Urothelium cell line (cell line): Measurements from ENCODE around the gene INA.
"Not testable (repeated sequence)": the region's sequence is repeated elsewhere in the genome, so short reads cannot be mapped to it uniquely, and the experiment has no call there.

Source experiments
- DNase-seq: peaks from one replicate; pipeline ENCODE4 v3.0.0; 2011; ENCODE audit warnings: low spot score, mixed read lengths
- FAIRE-seq: peaks from 2 replicates; lab custom pipeline; 2011; peaks lifted over from hg19 to GRCh38; lab: Jason Lieb, UNC

INA gene

GRCh38 chr10:103276896-103277712 lies at the start of gene INA:
Gene INA, plus strand, starts transcription at chr10:103277138. Its CDS starts 74 bp downstream, at chr10:103277212.
- no peak for FAIRE-seq
- no peak for DNase-seq

GRCh38 chr10:103227416-103227815 lies 49.5 kb upstream of the INA start:
- FAIRE-seq (no peak), DNase-seq (no peak)

DNA sequence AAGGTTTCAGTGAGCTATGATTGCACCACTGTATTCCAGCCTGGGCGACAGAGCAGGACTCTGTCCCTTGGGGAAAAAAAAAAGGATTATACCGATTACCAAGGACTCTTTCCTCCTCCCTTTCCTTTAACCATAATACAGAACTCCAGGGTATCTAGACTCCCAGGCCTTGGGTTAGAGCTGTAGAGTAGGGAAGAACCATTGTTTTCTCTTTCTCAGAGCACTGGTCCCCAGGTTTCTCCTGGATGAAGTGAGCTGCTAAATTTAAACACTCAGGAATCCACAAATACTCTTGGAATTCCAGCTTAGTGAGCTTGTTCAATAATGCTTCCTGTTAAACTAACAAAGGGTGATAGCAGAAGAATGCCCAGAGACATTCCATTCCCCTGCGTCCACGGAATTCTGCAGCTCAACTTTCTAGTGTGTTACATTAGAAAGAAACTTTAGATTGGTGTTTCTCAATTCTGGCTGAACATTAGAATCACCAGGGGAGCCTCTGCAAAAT lies 45.8 kb upstream of the INA start:
- DNase-seq, result peak; percentile 77
- FAIRE-seq, result no peak

DNA sequence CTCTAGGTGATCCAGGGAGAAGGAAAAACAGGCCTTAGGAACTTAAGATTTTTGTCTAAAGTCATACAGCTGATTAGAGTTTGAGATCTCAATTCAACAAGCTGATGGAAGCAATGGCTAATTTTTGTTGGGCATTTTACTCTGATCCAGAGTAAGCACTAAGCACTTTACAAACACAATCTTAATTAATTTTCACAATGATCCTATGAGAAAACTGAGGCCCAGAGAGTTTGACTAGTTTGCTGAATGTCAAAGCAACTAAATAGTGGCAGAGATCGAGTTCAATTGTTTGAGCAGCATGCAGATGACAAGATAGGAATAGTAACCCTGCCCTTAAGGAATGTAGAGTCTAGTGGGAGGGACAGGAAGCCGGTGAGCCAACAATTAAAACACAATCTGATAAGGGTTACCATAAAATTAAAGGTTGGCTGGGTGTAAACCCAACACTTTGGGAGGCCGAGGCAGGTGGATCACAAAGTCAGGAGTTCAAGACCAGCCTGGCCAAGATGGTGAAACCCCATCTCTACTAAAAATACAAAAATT lies 44.7 kb upstream of the INA start:
- DNase-seq (no peak), FAIRE-seq (no peak)

DNA sequence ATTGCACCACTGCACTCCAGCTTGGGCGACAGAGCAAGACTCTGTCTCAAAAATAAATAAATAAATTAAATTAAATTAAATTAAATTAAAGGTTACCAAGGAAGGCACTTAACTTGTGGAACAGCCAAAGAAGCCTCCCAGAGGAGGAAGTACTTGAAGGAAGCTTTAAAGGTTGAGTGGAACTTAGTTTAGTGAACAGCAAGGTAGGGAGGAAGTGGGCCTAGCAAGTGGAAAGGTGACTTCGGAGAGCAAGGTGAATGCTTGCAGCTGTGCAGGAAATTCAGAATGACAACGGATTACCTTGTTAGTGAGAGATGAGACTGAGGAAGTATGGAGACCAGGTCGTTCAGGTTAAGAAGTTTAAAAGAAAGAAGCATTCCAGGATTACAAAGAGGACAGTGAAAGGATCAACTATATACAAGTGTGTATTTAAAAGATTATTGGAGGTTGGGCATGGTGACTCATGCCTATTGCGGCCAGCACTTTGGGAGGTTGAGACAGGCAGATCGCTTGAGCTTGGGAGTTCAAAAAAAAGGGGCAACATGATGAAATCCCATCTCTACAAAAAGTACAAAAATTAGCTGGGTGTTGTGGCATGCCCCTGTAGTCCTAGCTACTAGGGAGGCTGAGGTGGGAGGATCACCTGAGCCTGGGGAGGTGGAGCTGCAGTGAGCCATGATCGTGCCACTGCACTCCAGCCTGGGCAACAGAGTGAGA lies 44.0 kb upstream of the INA start:
- FAIRE-seq (no peak), DNase-seq (no peak)

- FAIRE-seq, result no peak
- no peak for DNase-seq
These were observed 41.2 kb upstream of the INA start for GRCh38 chr10:103235775-103236174.

- FAIRE-seq, result no peak
- DNase-seq, result no peak
These were observed 38.3 kb upstream of the INA start for GRCh38 chr10:103238506-103239252.

DNA sequence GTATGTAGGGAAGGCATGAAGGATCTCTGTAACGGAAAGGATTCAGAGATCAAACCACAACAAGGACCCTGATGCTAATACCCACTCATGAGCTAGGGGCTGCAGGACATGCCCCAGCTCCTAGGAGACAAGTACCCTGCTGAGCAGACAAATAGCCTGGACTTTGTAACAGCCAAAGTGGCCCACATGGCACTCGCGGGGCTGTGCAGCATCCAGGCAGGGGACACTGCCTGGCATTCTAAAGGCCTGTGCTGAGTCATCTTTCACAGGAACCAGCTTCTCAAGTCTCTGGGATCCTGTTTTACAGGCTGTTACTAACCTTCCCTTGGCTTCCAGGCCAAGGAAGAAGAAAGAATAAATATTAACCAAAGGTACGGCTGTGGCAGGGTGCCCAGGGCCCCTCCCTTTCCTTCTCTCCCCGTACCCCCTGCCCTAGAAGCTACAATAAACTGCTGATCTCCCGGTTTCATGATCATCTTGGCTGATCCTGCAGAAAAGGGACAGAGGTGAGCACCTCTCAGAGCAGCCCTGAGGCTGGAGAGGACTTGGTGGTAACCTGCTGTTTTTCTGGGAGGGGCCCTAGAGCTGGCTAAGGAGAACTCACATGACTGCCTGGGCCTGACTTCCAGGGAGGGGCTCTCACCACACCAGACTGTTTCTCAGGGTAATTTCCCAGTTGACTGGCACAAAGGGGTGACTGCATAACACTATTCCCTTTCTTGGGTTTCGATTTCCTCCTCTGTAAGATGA lies 35.5 kb upstream of the INA start:
- FAIRE-seq (no peak), DNase-seq (peak; percentile 64)

- peak; percentile 62 for DNase-seq
- no peak for FAIRE-seq
These were observed 32.2 kb upstream of the INA start for GRCh38 chr10:103244666-103245271.

- DNase-seq, FAIRE-seq: not testable (repeated sequence)
These were observed 31.4 kb upstream of the INA start, which contains the start of gene RPEL1 for GRCh38 chr10:103245587-103245986. Gene RPEL1, plus strand, starts transcription at chr10:103245887. Its CDS starts 110 bp downstream, at chr10:103245997.

DNA sequence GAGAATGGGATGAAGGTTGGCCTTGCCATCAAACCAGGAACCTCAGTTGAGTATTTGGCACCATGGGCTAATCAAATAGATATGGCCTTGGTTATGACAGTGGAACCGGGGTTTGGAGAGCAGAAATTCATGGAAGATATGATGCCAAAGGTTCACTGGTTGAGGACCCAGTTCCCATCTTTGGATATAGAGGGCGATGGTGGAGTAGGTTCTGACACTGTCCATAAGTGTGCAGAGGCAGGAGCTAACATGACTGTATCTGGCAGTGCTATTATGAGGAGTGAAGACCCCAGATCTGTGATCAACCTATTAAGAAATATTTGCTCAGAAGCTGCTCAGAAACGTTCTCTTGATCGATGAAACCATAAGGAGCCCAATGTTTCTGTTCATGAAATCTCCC lies 30.6 kb upstream of the INA start:
- no peak for FAIRE-seq
- DNase-seq, result no peak

- no peak for FAIRE-seq
- no peak for DNase-seq
These were observed 22.8 kb upstream of the INA start for GRCh38 chr10:103254113-103254512.

GRCh38 chr10:103254538-103255325 lies 22.2 kb upstream of the INA start:
- peak; percentile 47 for DNase-seq
- peak; percentile 37 for FAIRE-seq

- FAIRE-seq (no peak), DNase-seq (no peak)
These were observed 20.3 kb upstream of the INA start for GRCh38 chr10:103256613-103257012.

GRCh38 chr10:103257812-103258211 lies 19.1 kb upstream of the INA start:
- DNase-seq, result no peak
- FAIRE-seq, result no peak

- not testable (repeated sequence) for FAIRE-seq
These were observed 18.0 kb upstream of the INA start for GRCh38 chr10:103258928-103259327.

GRCh38 chr10:103259989-103260388 lies 16.9 kb upstream of the INA start:
- DNase-seq (no peak), FAIRE-seq (no peak)

More at GRCh38 chr10:103258928-103259327, 18.0 kb upstream of the INA start:
- not testable (repeated sequence) for DNase-seq

- no peak for DNase-seq
- no peak for FAIRE-seq
These were observed 14.7 kb upstream of the INA start for GRCh38 chr10:103262229-103262628.
